GM23248 (cell line): Measurements from ENCODE around the gene RASAL2. TPM values are rescaled to one million over a fixed set of nuclear protein-coding genes. Genes with fewer than 3 reads are reported as not detected.

Experiments
- DNase-seq: peaks from one replicate; pipeline ENCODE4 v3.0.0-alpha.2; 2015
- H2AFZ ChIP-seq: fragments of 200-600 bp; sonication (generic); 2 replicates; pipeline ENCODE4 v1.6.1; 2016; ENCODE audit warnings: antibody characterized with exemption
- H3F3A ChIP-seq: fragments of 200-600 bp; sonication (generic); 2 replicates; pipeline ENCODE4 v1.6.1; 2016; ENCODE audit warnings: mild to moderate bottlenecking, antibody characterized with exemption, mixed run types; ENCODE audit not compliant: insufficient read depth
- H3K27ac ChIP-seq: fragments of 200-600 bp; sonication (generic); 2 replicates; pipeline ENCODE4 v1.5.1; 2016; ENCODE audit warnings: mild to moderate bottlenecking
- H3K27me3 ChIP-seq: fragments of 200-600 bp; sonication (generic); replicated peaks from 2 replicates; pipeline ENCODE4 v1.6.1; 2016; ENCODE audit warnings: mild to moderate bottlenecking; ENCODE audit not compliant: insufficient read depth
- H3K36me3 ChIP-seq: fragments of 200-600 bp; sonication (generic); 2 replicates; pipeline ENCODE4 v1.6.1; 2016; ENCODE audit warnings: low read depth, mild to moderate bottlenecking
- H3K4me1 ChIP-seq: fragments of 200-600 bp; sonication (generic); 2 replicates; pipeline ENCODE4 v1.6.1; 2016; ENCODE audit warnings: mild to moderate bottlenecking; ENCODE audit not compliant: insufficient read depth
- H3K4me2 ChIP-seq: fragments of 200-600 bp; sonication (generic); one replicate; pipeline ENCODE4 v1.6.1; 2016; ENCODE audit warnings: mild to moderate bottlenecking; ENCODE audit not compliant: unreplicated experiment
- H3K4me3 ChIP-seq: fragments of 200-600 bp; sonication (generic); 2 replicates; pipeline ENCODE4 v1.5.1; 2016; ENCODE audit warnings: mild to moderate bottlenecking
- H3K79me2 ChIP-seq: fragments of 200-600 bp; sonication (generic); 2 replicates; pipeline ENCODE4 v1.6.1; 2016; ENCODE audit warnings: mild to moderate bottlenecking; ENCODE audit not compliant: insufficient read depth
- H3K9ac ChIP-seq: fragments of 200-600 bp; sonication (generic); 2 replicates; pipeline ENCODE4 v1.6.1; 2016; ENCODE audit warnings: mild to moderate bottlenecking
- H3K9me2 ChIP-seq: fragments of 200-600 bp; sonication (generic); 2 replicates; pipeline ENCODE4 v1.6.1; 2016; ENCODE audit warnings: mixed run types, mild to moderate bottlenecking, moderate library complexity; ENCODE audit not compliant: insufficient read depth
- H3K9me3 ChIP-seq: fragments of 200-600 bp; sonication (generic); one replicate; pipeline ENCODE4 v1.6.1; 2017; ENCODE audit warnings: low read depth
- H4K20me1 ChIP-seq: fragments of 200-600 bp; sonication (generic); 2 replicates; pipeline ENCODE4 v1.6.0; 2016; ENCODE audit not compliant: insufficient read depth
- EZH2 ChIP-seq: fragments of 200-600 bp; sonication (generic); IDR thresholded peaks from 2 replicates; pipeline ENCODE4 v1.6.1; 2018; ENCODE audit warnings: antibody characterized with exemption, mild to moderate bottlenecking; ENCODE audit not compliant: insufficient read depth, poor library complexity, severe bottlenecking
- EZH2phosphoT487 ChIP-seq: fragments of 200-600 bp; sonication (generic); IDR thresholded peaks from 2 replicates; pipeline ENCODE4 v1.6.1; 2018; ENCODE audit warnings: antibody characterized with exemption, moderate library complexity, mild to moderate bottlenecking, low read depth; ENCODE audit not compliant: insufficient read depth
- WGBS, 2 experiments: methylation state at CpG; one replicate each; pipeline ENCODE4 v1.1.6; 2015 to 2017; ENCODE audit warnings: low lambda C conversion rate in 2 of 2, low coverage in 1 of 2; ENCODE audit errors: missing lambda C conversion rate in 2 of 2; 5-methylcytosine and 5-hydroxymethylcytosine counted together
- in situ Hi-C: fragments of 300-500 bp; cut with MboI; formaldehyde crosslinking; loops from 2 replicates; pipeline ENCODE4 v1.15.0; 2020
- polyA plus RNA-seq: library from polyadenylated mRNA; unstranded; fragments of >200 nt; fragmentation: Nextera tagmentation; extraction: Ambion mirVana; gene quantifications from 2 replicates; pipeline ENCODE4 v1.2.1, GENCODE V29; 2016
- small RNA-seq: library from RNA; depleted of rRNA; stranded (forward); fragments of <200 nt; gene quantifications from one replicate; pipeline ENCODE3, GENCODE V24; 2014; ENCODE audit warnings: low read depth, low replicate concordance
- total RNA-seq: library from RNA; depleted of rRNA; stranded (reverse); fragments of >200 nt; shearing (Covaris generic); gene quantifications from 2 replicates; pipeline ENCODE4 v1.2.3, GENCODE V29; 2014; rRNA removed

Gene RASAL2
- total and polyA plus RNA-seq, 2 experiments from 2014 or later = 10.1 to 23.1 TPM

- Histone ChIP-seq H3K9me3 (no peaks in the 10 kb centered on the region), H3K9me2 (no peaks in the 10 kb centered on the region), H2AFZ (peak overlapping the region; percentile 83), H4K20me1 (no peaks in the 10 kb centered on the region), H3K27me3 (no peaks in the 10 kb centered on the region), H3K4me3 (peak overlapping the region; percentile 57), H3F3A (peaks cover 22% of the 10 kb centered on the region), H3K36me3 (no peaks in the 10 kb centered on the region), H3K27ac (no peak overlapping the region), H3K79me2 (no peaks in the 10 kb centered on the region), H3K4me1 (peaks cover 25% of the 10 kb centered on the region), H3K4me2 (peak overlapping the region; percentile 79), H3K9ac (0 out of 2 replicates have a peak overlapping the region, but pooled peaks have one; percentile 40)
- in situ Hi-C loops = loop anchor here (25.0 kb wide), 1 partner anchor 830 kb away; the partner anchor contains the start of gene AXDND1
- DNase-seq = peak; percentile 85
- TF ChIP-seq EZH2phosphoT487 (no peak), EZH2 (no peak)
- 2 to 4% methylated on average over 13 of the region's 13 CpGs for WGBS, 2 experiments
Observed at GRCh38 chr1:178532392-178532791, 438.5 kb downstream of the RASAL2 start.

GRCh38 chr1:178533121-178533946, 439.4 kb downstream of the RASAL2 start:
- Histone ChIP-seq H3K4me3 (no peak overlapping the region), H3K4me2 (no peak overlapping the region), H3K79me2 (no peaks in the 10 kb centered on the region), H3K9me3 (no peaks in the 10 kb centered on the region), H3K36me3 (no peaks in the 10 kb centered on the region), H3K27ac (no peak overlapping the region), H3K9ac (no peak overlapping the region), H3F3A (peaks cover 31% of the 10 kb centered on the region), H2AFZ (no peak overlapping the region), H3K27me3 (no peaks in the 10 kb centered on the region), H3K4me1 (peaks cover 34% of the 10 kb centered on the region), H3K9me2 (no peaks in the 10 kb centered on the region), H4K20me1 (no peaks in the 10 kb centered on the region)
- in situ Hi-C loops = loop anchor here (25.0 kb wide), 1 partner anchor 829 kb away; the partner anchor contains the start of gene AXDND1
- WGBS, 2 experiments = 86% methylated on average over 9 of the region's 9 CpGs
- DNase-seq = no peak
- TF ChIP-seq EZH2phosphoT487 = no peak
- TF ChIP-seq EZH2 = no peak

Small RNA genes within 50 kb of the gene (small RNA-seq; reads per million reads assigned to genes)
- not detected for gene RF00017

Other genes starting within 250 kb of the RASAL2 start
- 1.5 and 1.9 TPM in 2 replicates for gene SEC16B, start 124.0 kb upstream of the RASAL2 start, total RNA-seq
- gene SEC16B, start 124.0 kb upstream of the RASAL2 start, polyA plus RNA-seq = 1.8 and 2.2 TPM in 2 replicates